Stimulated activated CD4-positive, alpha-beta T cell treated with anti-CD3 and anti-CD28 coated beads, Interleukin-1b, Interleukin-23, amount 100 ng/mL, for 24 hours (primary cell): ENCODE results near the gene SYPL1.

ENCODE experiments used
- DNase-seq, 4 experiments: peaks; one replicate each; pipeline ENCODE4 v3.0.0-alpha.2; 2020; ENCODE audit warnings: low read depth in 4 of 4, low spot score in 1 of 4

The SYPL1 gene

GRCh38 chr7:106122713-106123112 lies 10.6 kb upstream of the SYPL1 start:
- DNase-seq = no peak

GRCh38 chr7:106121189-106121810 lies 9.2 kb upstream of the SYPL1 start:
- DNase-seq = no peak

GRCh38 chr7:106120500-106120899 lies 8.4 kb upstream of the SYPL1 start:
- no peak for DNase-seq

GRCh38 chr7:106119719-106120118 lies 7.6 kb upstream of the SYPL1 start:
- no peak for DNase-seq

- no peak for DNase-seq
Measured at GRCh38 chr7:106117786-106118544, 5.9 kb upstream of the SYPL1 start.

- DNase-seq = no peak
Measured at GRCh38 chr7:106116161-106116704, 4.1 kb upstream of the SYPL1 start.

GRCh38 chr7:106114716-106115383 lies 2.7 kb upstream of the SYPL1 start:
- DNase-seq = no peak

GRCh38 chr7:106112972-106113421 lies 885 bp upstream of the SYPL1 start:
- DNase-seq = no peak

- peak in 1 of 4 experiments; percentile 16 for DNase-seq
Measured at GRCh38 chr7:106111655-106112117, 426 bp downstream of the SYPL1 start.

- no peak for DNase-seq
Measured at GRCh38 chr7:106110885-106111654, 1.0 kb downstream of the SYPL1 start.

GRCh38 chr7:106110238-106110560 lies 1.9 kb downstream of the SYPL1 start:
- DNase-seq = no peak

GRCh38 chr7:106109521-106110237 lies 2.4 kb downstream of the SYPL1 start:
- no peak for DNase-seq

GRCh38 chr7:106108991-106109390 lies 3.1 kb downstream of the SYPL1 start:
- no peak for DNase-seq

GRCh38 chr7:106104721-106105260 lies 7.3 kb downstream of the SYPL1 start:
- no peak for DNase-seq

- DNase-seq = no peak
Measured at GRCh38 chr7:106102387-106102966, 9.6 kb downstream of the SYPL1 start.

GRCh38 chr7:106101726-106102125 lies 10.4 kb downstream of the SYPL1 start:
- DNase-seq = no peak

- DNase-seq = no peak
Measured at GRCh38 chr7:106100863-106101629, 11.1 kb downstream of the SYPL1 start.

- DNase-seq = no peak
Measured at GRCh38 chr7:106099539-106099938, 12.6 kb downstream of the SYPL1 start.

GRCh38 chr7:106098889-106099288 lies 13.2 kb downstream of the SYPL1 start:
- DNase-seq = no peak
